HepG2 (cell line): Measurements from ENCODE around the gene SESN1. TPM values are rescaled to one million over a fixed set of nuclear protein-coding genes. Genes with fewer than 3 reads are reported as not detected.

Experiments used
- BHLHE40 ChIP-seq: IDR thresholded peaks from 2 replicates; pipeline ENCODE4 v1.6.1; 2011; ENCODE audit warnings: low read length, improper control_type of control experiment
- CEBPG ChIP-seq: IDR thresholded peaks from 2 replicates; pipeline ENCODE4 v1.6.1; 2016
- EHMT2 ChIP-seq: fragments of 200-600 bp; sonication (generic); IDR thresholded peaks from 2 replicates; pipeline ENCODE4 v1.7.0; 2017; ENCODE audit warnings: antibody characterized with exemption, low read depth, low read length, borderline replicate concordance
- GZF1 ChIP-seq: sonication (generic); formaldehyde crosslinking; IDR thresholded peaks from 2 replicates; pipeline ENCODE4 v1.5.1; 2020; ENCODE audit warnings: mild to moderate bottlenecking, missing genetic modification reagents
- HNRNPH1 ChIP-seq: fragments of 200-400 bp; formaldehyde crosslinking; optimal IDR thresholded peaks from 2 replicates; pipeline ENCODE3; 2017; ENCODE audit warnings: mild to moderate bottlenecking, low read depth, low read length
- KAT2B ChIP-seq: fragments of 150-350 bp; IDR thresholded peaks from 2 replicates; pipeline ENCODE4 v1.6.1; 2014; ENCODE audit warnings: low read depth, low read length, borderline replicate concordance
- KMT2A ChIP-seq: sonication (generic); formaldehyde crosslinking; IDR thresholded peaks from 2 replicates; pipeline ENCODE4 v1.4.0; 2020; ENCODE audit warnings: missing genetic modification reagents
- NONO ChIP-seq, 2 experiments: fragments of 450-650 bp in 1 of 2; sonication (generic) in 1 of 2; formaldehyde crosslinking in 1 of 2; IDR thresholded peaks in 1 of 2; conservative IDR thresholded peaks in 1 of 2; 2 replicates each; pipeline versions ENCODE4 v1.6.1 to v1.8.0; 2017 to 2022; ENCODE audit warnings: mild to moderate bottlenecking in 1 of 2, missing genetic modification reagents in 1 of 2, moderate library complexity in 1 of 2
- NPAS2 ChIP-seq: sonication (generic); formaldehyde crosslinking; IDR thresholded peaks from 2 replicates; pipeline ENCODE4 v1.8.0; 2022; ENCODE audit warnings: mild to moderate bottlenecking, missing genetic modification reagents, borderline replicate concordance
- PHF20 ChIP-seq: sonication (generic); formaldehyde crosslinking; IDR thresholded peaks from 2 replicates; pipeline ENCODE4 v1.5.0; 2020; ENCODE audit warnings: mild to moderate bottlenecking, missing genetic modification reagents
- RFXANK ChIP-seq: IDR thresholded peaks from 2 replicates; pipeline ENCODE4 v1.6.1; 2016
- SIN3A ChIP-seq: IDR thresholded peaks from 2 replicates; pipeline ENCODE4 v1.6.1; 2011; ENCODE audit warnings: low read depth, mild to moderate bottlenecking, control low read depth, low read length, borderline replicate concordance
- ZFP82 ChIP-seq: sonication (generic); formaldehyde crosslinking; IDR thresholded peaks from 2 replicates; pipeline ENCODE4 v1.5.1; 2020; ENCODE audit warnings: mild to moderate bottlenecking, missing genetic modification reagents, borderline replicate concordance
- ZNF333 ChIP-seq: sonication (generic); formaldehyde crosslinking; IDR thresholded peaks from 2 replicates; pipeline ENCODE4 v1.4.0; 2020; ENCODE audit warnings: mild to moderate bottlenecking, missing genetic modification reagents, borderline replicate concordance
- ZNF350 ChIP-seq: sonication (generic); formaldehyde crosslinking; IDR thresholded peaks from 2 replicates; pipeline ENCODE4 v1.4.0; 2020; ENCODE audit warnings: mild to moderate bottlenecking, low read depth, missing genetic modification reagents, borderline replicate concordance
- ZNF362 ChIP-seq: sonication (generic); formaldehyde crosslinking; IDR thresholded peaks from 2 replicates; pipeline ENCODE4 v1.4.0; 2020; ENCODE audit warnings: missing genetic modification reagents, mild to moderate bottlenecking, borderline replicate concordance
- ZNF691 ChIP-seq: sonication (generic); formaldehyde crosslinking; IDR thresholded peaks from 2 replicates; pipeline ENCODE4 v1.4.0; 2020; ENCODE audit warnings: missing genetic modification reagents, low read depth, mild to moderate bottlenecking, borderline replicate concordance
- ZNF770 ChIP-seq: sonication (generic); formaldehyde crosslinking; IDR thresholded peaks from 2 replicates; pipeline ENCODE4 v1.5.0; 2020; ENCODE audit warnings: mild to moderate bottlenecking, missing genetic modification reagents
- polyA plus RNA-seq, 8 experiments: library from polyadenylated mRNA; depleted of rRNA in 3 of 8; stranded (reverse) in 7 of 8; unstranded in 1 of 8; fragments of >200 nt; fragmentation: Illumina TruSeq in 4 of 8; extraction: Trizol in 4 of 8; gene quantifications; 2 replicates each; pipeline versions ENCODE4 v1.2.1 to v1.2.3, GENCODE V29; 2011 to 2016; ENCODE audit warnings: low read depth in 4 of 8, missing spikeins in 1 of 8, mixed read lengths in 1 of 8; ENCODE audit not compliant: insufficient read depth in 1 of 8
- total RNA-seq, 5 experiments: library from RNA; depleted of rRNA; stranded (reverse); fragments of >200 nt; fragmentation: Illumina TruSeq; extraction: Trizol; gene quantifications; 2 replicates each; pipeline ENCODE4 v1.2.3, GENCODE V29; 2016; ENCODE audit warnings: low read depth in 1 of 5
- TF ChIP-seq, protein P1 (sequence below): sonication (generic); formaldehyde crosslinking; IDR thresholded peaks from 2 replicates; pipeline ENCODE4 v1.8.0; 2022; ENCODE audit warnings: missing genetic modification reagents, mild to moderate bottlenecking, moderate library complexity, borderline replicate concordance
- TF ChIP-seq, protein P2 (sequence below): IDR thresholded peaks from 2 replicates; pipeline ENCODE4 v1.6.1; 2016; ENCODE audit warnings: low read depth, borderline replicate concordance
- TF ChIP-seq, protein P3 (sequence below): sonication (generic); formaldehyde crosslinking; IDR thresholded peaks from 2 replicates; pipeline ENCODE4 v1.4.0; 2020; ENCODE audit warnings: missing genetic modification reagents

Gene SESN1
- total and polyA plus RNA-seq, 2 of the 13 experiments (the other 11 are each of a cell fraction or from before 2014, with no cell fraction given): 24.9 to 44.7 TPM

- no peak for TF ChIP-seq NPAS2 (CRISPR knock-in tag)
- TF ChIP-seq, protein P1, sequence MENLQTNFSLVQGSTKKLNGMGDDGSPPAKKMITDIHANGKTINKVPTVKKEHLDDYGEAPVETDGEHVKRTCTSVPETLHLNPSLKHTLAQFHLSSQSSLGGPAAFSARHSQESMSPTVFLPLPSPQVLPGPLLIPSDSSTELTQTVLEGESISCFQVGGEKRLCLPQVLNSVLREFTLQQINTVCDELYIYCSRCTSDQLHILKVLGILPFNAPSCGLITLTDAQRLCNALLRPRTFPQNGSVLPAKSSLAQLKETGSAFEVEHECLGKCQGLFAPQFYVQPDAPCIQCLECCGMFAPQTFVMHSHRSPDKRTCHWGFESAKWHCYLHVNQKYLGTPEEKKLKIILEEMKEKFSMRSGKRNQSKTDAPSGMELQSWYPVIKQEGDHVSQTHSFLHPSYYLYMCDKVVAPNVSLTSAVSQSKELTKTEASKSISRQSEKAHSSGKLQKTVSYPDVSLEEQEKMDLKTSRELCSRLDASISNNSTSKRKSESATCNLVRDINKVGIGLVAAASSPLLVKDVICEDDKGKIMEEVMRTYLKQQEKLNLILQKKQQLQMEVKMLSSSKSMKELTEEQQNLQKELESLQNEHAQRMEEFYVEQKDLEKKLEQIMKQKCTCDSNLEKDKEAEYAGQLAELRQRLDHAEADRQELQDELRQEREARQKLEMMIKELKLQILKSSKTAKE (CRISPR knock-in tag): no peak
- TF ChIP-seq BHLHE40: no peak; the same call in 1 of the 2 replicates
- TF ChIP-seq, protein P2, sequence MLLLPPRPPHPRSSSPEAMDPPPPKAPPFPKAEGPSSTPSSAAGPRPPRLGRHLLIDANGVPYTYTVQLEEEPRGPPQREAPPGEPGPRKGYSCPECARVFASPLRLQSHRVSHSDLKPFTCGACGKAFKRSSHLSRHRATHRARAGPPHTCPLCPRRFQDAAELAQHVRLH (CRISPR knock-in tag): peak; percentile 78
- peak; percentile 96; the same call in 1 of the 2 replicates for TF ChIP-seq SIN3A
- no peak for TF ChIP-seq PHF20
- TF ChIP-seq CEBPG (CRISPR knock-in tag): no peak; the same call in 1 of the 2 replicates
- TF ChIP-seq KMT2A (CRISPR knock-in tag): no peak; the same call in 1 of the 2 replicates
- TF ChIP-seq EHMT2: no peak
- TF ChIP-seq ZNF362 (CRISPR knock-in tag): peak; percentile 49; the same call in 1 of the 2 replicates
- 0 out of 2 replicates have a peak, but pooled peaks have one; percentile 3 for TF ChIP-seq GZF1
- no peak for TF ChIP-seq KAT2B
- TF ChIP-seq, protein P3, sequence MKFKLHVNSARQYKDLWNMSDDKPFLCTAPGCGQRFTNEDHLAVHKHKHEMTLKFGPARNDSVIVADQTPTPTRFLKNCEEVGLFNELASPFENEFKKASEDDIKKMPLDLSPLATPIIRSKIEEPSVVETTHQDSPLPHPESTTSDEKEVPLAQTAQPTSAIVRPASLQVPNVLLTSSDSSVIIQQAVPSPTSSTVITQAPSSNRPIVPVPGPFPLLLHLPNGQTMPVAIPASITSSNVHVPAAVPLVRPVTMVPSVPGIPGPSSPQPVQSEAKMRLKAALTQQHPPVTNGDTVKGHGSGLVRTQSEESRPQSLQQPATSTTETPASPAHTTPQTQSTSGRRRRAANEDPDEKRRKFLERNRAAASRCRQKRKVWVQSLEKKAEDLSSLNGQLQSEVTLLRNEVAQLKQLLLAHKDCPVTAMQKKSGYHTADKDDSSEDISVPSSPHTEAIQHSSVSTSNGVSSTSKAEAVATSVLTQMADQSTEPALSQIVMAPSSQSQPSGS: 0 out of 2 replicates have a peak, but pooled peaks have one; percentile 37
- no peak for TF ChIP-seq ZNF333 (CRISPR knock-in tag)
- no peak for TF ChIP-seq NONO (IDR thresholded peaks at IDR 0.05)
- peak; percentile 75 for TF ChIP-seq NONO (CRISPR knock-in tag; conservative IDR thresholded peaks at IDR 0.05)
- TF ChIP-seq RFXANK (CRISPR knock-in tag): no peak
- peak; percentile 18; the same call in 1 of the 2 replicates for TF ChIP-seq ZFP82
- no peak; the same call in 1 of the 2 replicates for TF ChIP-seq ZNF691 (CRISPR knock-in tag)
- TF ChIP-seq ZNF350 (CRISPR knock-in tag): no peak; the same call in 1 of the 2 replicates
- TF ChIP-seq HNRNPH1: no peak
- TF ChIP-seq ZNF770: peak; percentile 35; the same call in 1 of the 2 replicates
Measured at GRCh38 chr6:109094416-109095035, at the start of gene SESN1 (continued).
